HG03571 (cell line): ENCODE data around the gene NPFFR1.
"Not testable (repeated sequence)": the region's sequence is repeated elsewhere in the genome, so short reads cannot be mapped to it uniquely, and the experiment has no call there.

Experiments
- ATAC-seq: cut with Tn5 transposase; IDR thresholded peaks from one replicate; pipeline ENCODE4 v1.9.1; 2021; ENCODE audit not compliant: unreplicated experiment

Gene NPFFR1

GRCh38 chr10:70228491-70228890, 55.3 kb downstream of the NPFFR1 start:
- ATAC-seq = no peak

DNA sequence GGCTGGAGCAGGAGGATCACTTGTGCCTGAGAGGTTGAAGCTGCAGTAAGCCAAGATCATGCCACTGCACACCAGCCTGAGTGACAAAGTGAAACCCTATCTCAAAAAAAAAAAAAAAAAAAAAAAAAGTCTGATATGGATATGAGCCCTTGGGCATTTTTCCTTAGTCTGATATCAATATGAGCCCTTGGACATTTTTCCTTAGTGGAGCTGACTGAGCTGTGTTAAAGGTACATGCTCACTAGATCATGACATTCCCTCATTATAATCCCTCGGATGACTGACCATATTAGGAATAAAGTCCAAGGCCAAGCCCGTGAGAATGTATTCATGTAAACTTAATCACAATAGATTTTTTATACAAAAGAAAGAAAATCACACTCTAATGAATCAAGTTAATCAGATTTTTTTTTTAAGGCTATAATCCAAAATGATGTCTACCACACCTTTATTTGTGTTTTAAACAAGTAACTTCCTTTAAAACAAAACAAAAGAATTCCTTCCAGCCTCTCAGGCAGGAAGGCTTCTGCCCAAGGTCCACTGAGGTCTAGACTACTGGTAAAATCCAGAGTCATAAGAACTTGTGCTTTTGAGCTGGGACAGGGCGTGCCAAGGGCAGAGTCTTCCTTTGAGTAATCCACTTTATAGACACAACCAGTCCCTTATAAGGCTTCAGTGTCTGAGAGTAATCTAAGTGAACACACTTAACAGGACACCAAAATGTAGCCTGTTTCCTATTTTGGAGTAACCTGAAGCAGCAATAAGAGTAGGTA, 56.1 kb downstream of the NPFFR1 start:
- no peak for ATAC-seq

DNA sequence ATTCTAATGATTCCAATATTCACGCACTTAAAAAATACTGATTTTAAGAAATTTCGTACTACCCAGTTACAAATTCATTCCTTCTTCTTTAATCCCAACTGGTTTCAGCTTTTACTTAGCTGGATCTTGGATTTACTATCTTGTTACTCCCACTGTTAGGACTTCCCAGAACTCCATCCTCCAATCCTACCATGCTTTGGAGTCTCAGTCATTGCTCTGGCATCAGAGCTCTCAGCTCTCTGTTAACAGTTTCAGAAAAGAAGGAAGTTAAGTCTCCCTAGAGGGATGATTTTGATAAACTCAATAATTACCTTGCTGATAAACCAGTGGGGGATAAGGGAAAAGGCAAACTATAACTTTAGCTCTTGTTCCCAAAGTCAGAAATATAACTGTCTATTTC, 60.1 kb downstream of the NPFFR1 start:
- ATAC-seq = no peak

- ATAC-seq = not testable (repeated sequence)
Measured at GRCh38 chr10:70222811-70223447, 60.9 kb downstream of the NPFFR1 start.

GRCh38 chr10:70222340-70222794, 61.4 kb downstream of the NPFFR1 start:
- no peak for ATAC-seq

GRCh38 chr10:70221030-70221429, 62.8 kb downstream of the NPFFR1 start:
- ATAC-seq = no peak

GRCh38 chr10:70212879-70213278, 70.9 kb downstream of the NPFFR1 start:
- no peak for ATAC-seq

- no peak for ATAC-seq
Measured at GRCh38 chr10:70212277-70212676, 71.5 kb downstream of the NPFFR1 start.

DNA sequence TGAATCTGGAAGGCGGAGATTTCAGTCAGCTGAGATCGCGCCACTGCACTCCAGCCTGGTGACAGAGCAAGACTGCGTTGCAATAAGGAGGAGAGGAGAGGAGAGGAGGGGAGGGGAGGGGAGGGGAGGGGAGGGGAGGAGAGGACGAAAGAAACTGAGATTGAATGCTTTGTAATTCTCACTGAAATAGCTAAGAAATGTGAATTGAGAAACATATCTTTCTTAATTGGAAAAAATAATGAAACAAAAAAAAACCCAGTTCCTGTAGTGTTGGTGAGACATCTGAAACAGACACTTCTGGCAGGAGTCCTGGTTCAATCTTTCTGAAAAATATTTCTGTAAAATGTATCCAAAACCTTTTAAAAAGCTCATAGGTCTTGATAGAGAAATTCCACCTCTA, 77.0 kb downstream of the NPFFR1 start:
- no peak for ATAC-seq

- no peak for ATAC-seq
Measured at GRCh38 chr10:70201105-70201504, 82.7 kb downstream of the NPFFR1 start.

DNA sequence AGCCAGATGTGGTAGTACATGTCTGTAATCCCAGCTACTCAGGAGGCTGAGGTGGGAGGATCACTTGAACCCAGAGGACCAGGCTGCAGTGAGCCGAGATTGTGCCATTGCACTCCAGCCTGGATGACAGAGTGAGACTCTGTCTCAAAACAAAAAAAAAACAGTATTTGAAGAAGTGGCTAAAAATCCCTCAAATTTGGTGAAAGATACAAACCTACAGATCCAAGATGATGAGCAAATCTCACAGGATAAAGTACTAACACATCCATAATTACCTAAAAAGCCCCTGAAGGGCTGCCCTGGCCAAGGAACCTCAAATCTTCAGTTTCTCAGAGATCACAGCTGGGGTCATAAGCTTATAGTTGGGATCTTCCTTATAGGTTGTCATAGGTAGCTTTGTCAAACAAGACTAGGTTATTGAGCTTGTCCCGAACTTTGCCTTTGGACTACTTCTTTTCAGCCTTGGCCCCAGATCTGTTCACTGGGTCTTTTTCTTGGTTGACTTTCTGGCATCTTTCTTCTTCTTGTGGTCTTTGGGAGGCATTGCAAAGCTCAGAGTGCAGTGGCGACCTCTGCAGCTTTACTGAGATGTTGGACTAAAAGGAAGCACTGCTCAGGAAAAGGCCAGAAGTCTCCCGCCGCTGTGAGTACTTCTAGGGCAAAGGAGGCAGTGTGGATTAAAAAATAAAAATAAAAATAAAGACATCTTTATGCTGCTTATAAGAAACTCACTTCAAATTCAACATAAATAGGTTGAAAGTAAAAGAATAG, 84.9 kb downstream of the NPFFR1 start:
- ATAC-seq = no peak
